K562 (cell line): ENCODE results near the gene KISS1R. TPM values are rescaled to one million over a fixed set of nuclear protein-coding genes. Genes with fewer than 3 reads are reported as not detected.

ENCODE experiments used
- ATF4 ChIP-seq: fragments of 450-650 bp; formaldehyde crosslinking; IDR thresholded peaks from 2 replicates; pipeline ENCODE4 v1.4.0; 2022; ENCODE audit warnings: mild to moderate bottlenecking, moderate library complexity
- ATF7 ChIP-seq: fragments of 450-650 bp; IDR thresholded peaks from 2 replicates; pipeline ENCODE4 v1.7.1; 2014; ENCODE audit warnings: mild to moderate bottlenecking, moderate library complexity
- CXXC5 ChIP-seq: fragments of 250-450 bp; sonication (Bioruptor Pico); IDR thresholded peaks from 2 replicates; pipeline ENCODE4 v1.8.0; 2022; ENCODE audit warnings: inconsistent platforms, mild to moderate bottlenecking, moderate library complexity
- EWSR1 ChIP-seq: fragments of 450-650 bp; IDR thresholded peaks from 2 replicates; pipeline ENCODE4 v1.6.1; 2018; ENCODE audit warnings: borderline replicate concordance, mild to moderate bottlenecking, low read depth, moderate library complexity; ENCODE audit not compliant: partially characterized antibody
- FOS ChIP-seq: IDR thresholded peaks from 3 replicates; pipeline ENCODE4 v1.6.1; 2011; ENCODE audit not compliant: insufficient read length; ENCODE audit errors: extremely low read depth
- HNRNPK ChIP-seq: fragments of 200-400 bp; formaldehyde crosslinking; IDR thresholded peaks from one replicate; pipeline ENCODE4 v1.6.1; 2018; ENCODE audit warnings: mild to moderate bottlenecking, low read depth, low read length; ENCODE audit not compliant: poor library complexity, severe bottlenecking
- MED1 ChIP-seq: sonication (generic); formaldehyde crosslinking; IDR thresholded peaks from 2 replicates; pipeline ENCODE4 v1.8.1; 2023; ENCODE audit warnings: missing genetic modification reagents, borderline replicate concordance
- NEUROD1 ChIP-seq: fragments of 150-350 bp; IDR thresholded peaks from 2 replicates; pipeline ENCODE4 v1.6.1; 2014; ENCODE audit warnings: borderline replicate concordance, low read length, low read depth; ENCODE audit not compliant: partially characterized antibody
- POLR3A ChIP-seq: IDR thresholded peaks from 2 replicates; pipeline ENCODE4 v1.6.1; 2011; ENCODE audit warnings: borderline replicate concordance, mild to moderate bottlenecking, moderate library complexity; ENCODE audit not compliant: insufficient read length, insufficient read depth; ENCODE audit errors: extremely low read depth
- PPARD ChIP-seq: fragments of 250-450 bp; sonication (Bioruptor Pico); IDR thresholded peaks from 2 replicates; pipeline ENCODE4 v1.8.0; 2022; ENCODE audit warnings: inconsistent platforms, mild to moderate bottlenecking, moderate library complexity
- SPI1 ChIP-seq: IDR thresholded peaks from 2 replicates; pipeline ENCODE4 v1.6.1; 2011; ENCODE audit warnings: low read depth, low read length, control low read depth, borderline replicate concordance
- SREBF2 ChIP-seq: sonication (generic); formaldehyde crosslinking; IDR thresholded peaks from 2 replicates; pipeline ENCODE4 v1.4.0; 2020; ENCODE audit warnings: mild to moderate bottlenecking, missing genetic modification reagents
- ZNF121 ChIP-seq: sonication (generic); formaldehyde crosslinking; conservative IDR thresholded peaks from 2 replicates; pipeline ENCODE4 v1.8.0; 2022; ENCODE audit warnings: missing genetic modification reagents
- ZNF212 ChIP-seq: fragments of 450-650 bp; formaldehyde crosslinking; IDR thresholded peaks from 2 replicates; pipeline ENCODE4 v1.4.0; 2020; ENCODE audit warnings: mild to moderate bottlenecking
- ZNF444 ChIP-seq: fragments of 250-450 bp; sonication (Bioruptor Pico); IDR thresholded peaks from 2 replicates; pipeline ENCODE4 v1.4.0; 2020; ENCODE audit warnings: mild to moderate bottlenecking, moderate library complexity
- polyA plus RNA-seq, 8 experiments: library from polyadenylated mRNA; depleted of rRNA in 4 of 8; stranded (reverse) in 5 of 8; unstranded in 3 of 8; fragments of >200 nt; fragmentation: Nextera tagmentation in 2 of 8; fragmentation: Illumina TruSeq in 1 of 8; extraction: Ambion mirVana in 2 of 8; extraction: Trizol in 1 of 8; gene quantifications; 2 replicates each; pipeline versions ENCODE4 v1.2.1 to v1.2.3, GENCODE V29; 2011 to 2014; ENCODE audit warnings: inconsistent platforms in 1 of 8, missing spikeins in 1 of 8
- total RNA-seq, 7 experiments: library from RNA; depleted of rRNA in 6 of 7; stranded (reverse); fragments of >200 nt in 6 of 7; fragmentation: Illumina TruSeq in 2 of 7; extraction: Trizol in 2 of 7; gene quantifications; 2 replicates each; pipeline versions ENCODE4 v1.2.1 to v1.2.3, GENCODE V29; 2011 to 2021; ENCODE audit warnings: low replicate concordance in 1 of 7
- TF ChIP-seq, protein P1 (sequence below): fragments of 250-450 bp; sonication (Bioruptor Pico); IDR thresholded peaks from 2 replicates; pipeline ENCODE4 v1.5.0; 2021; ENCODE audit warnings: mild to moderate bottlenecking, moderate library complexity
- TF ChIP-seq, protein P2 (sequence below): sonication (generic); formaldehyde crosslinking; IDR thresholded peaks from 2 replicates; pipeline ENCODE4 v1.8.1; 2023; ENCODE audit warnings: mild to moderate bottlenecking, missing genetic modification reagents
- TF ChIP-seq, protein P3 (sequence below): fragments of 250-450 bp; sonication (Bioruptor Pico); IDR thresholded peaks from 2 replicates; pipeline ENCODE4 v1.4.0; 2020; ENCODE audit warnings: borderline replicate concordance

The KISS1R gene
- total and polyA plus RNA-seq, 9 of the 15 experiments (the other 6 are each of a cell fraction or from before 2014, with no cell fraction given): 0.37 to 39.4 (median 2.0) TPM

GRCh38 chr19:958967-959855, 42.1 kb downstream of the KISS1R start (continued):
- TF ChIP-seq SREBF2 (CRISPR knock-in tag): no peak
- TF ChIP-seq SPI1: no peak
- TF ChIP-seq ZNF212 (CRISPR knock-in tag): no peak
- TF ChIP-seq MED1 (CRISPR knock-in tag): no peak
- TF ChIP-seq FOS: peak; percentile 58
- TF ChIP-seq, protein P1, sequence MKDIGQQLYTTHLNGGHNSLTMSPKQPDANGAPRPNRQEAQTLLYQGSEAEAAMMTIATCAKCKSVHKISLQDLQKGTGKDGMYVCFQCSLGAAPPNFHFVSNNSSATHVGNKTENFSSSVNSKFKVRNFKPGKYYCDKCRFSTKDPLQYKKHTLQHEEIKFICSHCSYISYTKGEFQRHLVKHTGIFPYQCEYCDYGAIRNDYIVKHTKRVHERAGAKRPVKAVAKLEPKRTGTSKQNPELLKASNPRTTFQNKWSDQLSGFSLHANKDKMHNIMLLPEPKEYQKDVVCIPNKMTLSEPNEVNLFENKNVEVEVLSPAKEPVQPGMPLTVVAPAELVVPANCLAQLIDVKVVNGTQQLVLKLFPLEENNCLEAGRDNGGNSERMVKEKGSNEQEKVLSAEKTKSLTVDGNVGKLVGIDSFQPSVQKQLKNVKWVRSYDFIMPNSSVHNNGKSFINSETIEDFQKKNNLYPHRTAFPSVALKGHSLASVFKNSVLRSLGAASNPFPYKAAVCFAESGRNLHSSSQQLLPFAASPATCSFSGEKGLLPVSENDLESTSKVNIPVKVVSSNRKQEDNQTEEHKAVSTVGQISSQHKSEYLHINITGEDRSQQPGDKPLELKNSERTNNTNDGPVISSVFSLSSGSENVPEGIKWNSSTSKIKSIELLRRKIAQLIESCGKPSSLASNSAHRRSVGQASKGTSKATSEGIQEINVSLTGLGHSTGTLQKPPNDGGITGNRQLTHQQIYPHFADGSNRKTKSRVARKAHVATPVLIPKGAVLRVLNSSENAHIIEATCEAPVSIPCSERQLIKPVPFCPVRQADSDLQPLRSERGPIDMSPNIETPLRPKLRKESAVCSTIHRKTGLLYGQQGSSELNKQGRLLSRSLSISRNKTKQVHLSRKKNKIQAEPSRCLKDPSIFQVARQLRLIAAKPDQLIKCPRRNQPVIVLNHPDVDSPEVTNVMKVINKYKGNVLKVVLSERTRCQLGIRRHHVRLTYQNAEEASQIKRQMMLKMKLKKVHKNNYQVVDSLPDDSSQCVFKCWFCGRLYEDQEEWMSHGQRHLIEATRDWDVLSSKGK: no peak
- no peak for TF ChIP-seq PPARD (CRISPR knock-in tag)
- TF ChIP-seq ZNF121 (CRISPR knock-in tag): peak; percentile 91
- no peak for TF ChIP-seq EWSR1
- TF ChIP-seq, protein P2, sequence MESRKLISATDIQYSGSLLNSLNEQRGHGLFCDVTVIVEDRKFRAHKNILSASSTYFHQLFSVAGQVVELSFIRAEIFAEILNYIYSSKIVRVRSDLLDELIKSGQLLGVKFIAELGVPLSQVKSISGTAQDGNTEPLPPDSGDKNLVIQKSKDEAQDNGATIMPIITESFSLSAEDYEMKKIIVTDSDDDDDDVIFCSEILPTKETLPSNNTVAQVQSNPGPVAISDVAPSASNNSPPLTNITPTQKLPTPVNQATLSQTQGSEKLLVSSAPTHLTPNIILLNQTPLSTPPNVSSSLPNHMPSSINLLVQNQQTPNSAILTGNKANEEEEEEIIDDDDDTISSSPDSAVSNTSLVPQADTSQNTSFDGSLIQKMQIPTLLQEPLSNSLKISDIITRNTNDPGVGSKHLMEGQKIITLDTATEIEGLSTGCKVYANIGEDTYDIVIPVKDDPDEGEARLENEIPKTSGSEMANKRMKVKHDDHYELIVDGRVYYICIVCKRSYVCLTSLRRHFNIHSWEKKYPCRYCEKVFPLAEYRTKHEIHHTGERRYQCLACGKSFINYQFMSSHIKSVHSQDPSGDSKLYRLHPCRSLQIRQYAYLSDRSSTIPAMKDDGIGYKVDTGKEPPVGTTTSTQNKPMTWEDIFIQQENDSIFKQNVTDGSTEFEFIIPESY (CRISPR knock-in tag): no peak
- TF ChIP-seq, protein P3, sequence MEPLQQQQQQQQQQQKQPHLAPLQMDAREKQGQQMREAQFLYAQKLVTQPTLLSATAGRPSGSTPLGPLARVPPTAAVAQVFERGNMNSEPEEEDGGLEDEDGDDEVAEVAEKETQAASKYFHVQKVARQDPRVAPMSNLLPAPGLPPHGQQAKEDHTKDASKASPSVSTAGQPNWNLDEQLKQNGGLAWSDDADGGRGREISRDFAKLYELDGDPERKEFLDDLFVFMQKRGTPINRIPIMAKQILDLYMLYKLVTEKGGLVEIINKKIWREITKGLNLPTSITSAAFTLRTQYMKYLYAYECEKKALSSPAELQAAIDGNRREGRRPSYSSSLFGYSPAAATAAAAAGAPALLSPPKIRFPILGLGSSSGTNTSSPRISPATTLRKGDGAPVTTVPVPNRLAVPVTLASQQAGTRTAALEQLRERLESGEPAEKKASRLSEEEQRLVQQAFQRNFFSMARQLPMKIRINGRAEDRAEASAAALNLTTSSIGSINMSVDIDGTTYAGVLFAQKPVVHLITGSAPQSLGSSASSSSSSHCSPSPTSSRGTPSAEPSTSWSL (CRISPR knock-in tag): 0 out of 2 replicates have a peak, but pooled peaks have one; percentile 41
- TF ChIP-seq ZNF444 (CRISPR knock-in tag): no peak
- peak; percentile 88 for TF ChIP-seq ATF7
- peak; percentile 41 for TF ChIP-seq NEUROD1
- TF ChIP-seq CXXC5 (CRISPR knock-in tag): peak; percentile 84
- TF ChIP-seq POLR3A: no peak
- peak; percentile 68 for TF ChIP-seq ATF4 (CRISPR knock-in tag)
- no peak for TF ChIP-seq HNRNPK
